ENCODE results near the gene ALPI.
A peak's percentile ranks its signal among the peaks of the same experiment; 100 is the strongest.

ALPI gene

GRCh38 chr2:232502911-232503808 is 47.2 kb downstream of the ALPI start:
- peak in 1 of 2 donors; percentile 24 for ATAC-seq

- no peak for ATAC-seq
Measured at GRCh38 chr2:232503809-232504323, 47.9 kb downstream of the ALPI start.

- no peak for ATAC-seq
Measured at GRCh38 chr2:232504438-232504837, 48.5 kb downstream of the ALPI start.

- no peak for ATAC-seq
Measured at GRCh38 chr2:232505856-232506255, 49.9 kb downstream of the ALPI start.

- ATAC-seq, result no peak
Measured at GRCh38 chr2:232506709-232507108, 50.8 kb downstream of the ALPI start.

- ATAC-seq, result no peak
Measured at GRCh38 chr2:232508251-232508650, 52.3 kb downstream of the ALPI start.

Data from activated CD4-positive, CD25-positive, alpha-beta regulatory T cell treated with anti-CD3 and anti-CD28 coated beads, Interleukin-2, amount 50 U/mL, for 24 hours (primary cell).